IMR-90 (cell line): ENCODE measurements around the gene CNP. TPM values are rescaled to one million over a fixed set of nuclear protein-coding genes. Genes with fewer than 3 reads are reported as not detected.
A peak's percentile ranks its signal among the peaks of the same experiment; 100 is the strongest.

Experiments
- ATAC-seq: fragments of 200-7000 bp; cut with Tn5 transposase; 2 replicates; pipeline ENCODE4 v1.9.1; 2020; ENCODE audit warnings: low read depth, mild to moderate bottlenecking, moderate library complexity
- BruUV-seq: library from RNA; stranded (reverse); fragments of 400-500 nt; replicated peaks from 2 replicates; lab custom pipeline; 2021; lab: Mats Ljungman, UMichigan
- CTCF ChIA-PET: fragments of 300-600 bp; formaldehyde crosslinking; extraction: SDS; loops from one replicate; lab custom pipeline; 2021; ENCODE audit warnings: antibody characterized with exemption; lab: Yijun Ruan, JAX
- POLR2A ChIA-PET: fragments of 300-600 bp; sonication (Branson Sonifier 250); formaldehyde crosslinking; loops from one replicate; lab custom pipeline; 2022; ENCODE audit warnings: antibody characterized with exemption; ENCODE audit not compliant: unreplicated experiment; lab: Charles Lee
- DNase-seq: peaks from one replicate; pipeline ENCODE4 v3.0.0; 2013
- H2AFZ ChIP-seq: replicated peaks from 2 replicates; pipeline ENCODE3; 2013; ENCODE audit warnings: low read length, mild to moderate bottlenecking; ENCODE audit not compliant: poor library complexity
- H2AK5ac ChIP-seq: 2 replicates; pipeline ENCODE4 v1.6.1; 2013; ENCODE audit warnings: low read depth, low read length, inconsistent platforms
- H2AK9ac ChIP-seq: replicated peaks from 2 replicates; pipeline ENCODE3; 2013; ENCODE audit warnings: mild to moderate bottlenecking, low read depth, low read length, moderate library complexity; ENCODE audit not compliant: poor library complexity
- H2BK120ac ChIP-seq: 2 replicates; pipeline ENCODE4 v1.6.1; 2013; ENCODE audit warnings: low read depth, low read length, inconsistent platforms
- H2BK15ac ChIP-seq: 3 replicates; pipeline ENCODE4 v1.6.1; 2013; ENCODE audit warnings: low read depth, low read length, inconsistent platforms
- H2BK20ac ChIP-seq: 2 replicates; pipeline ENCODE4 v1.6.1; 2013; ENCODE audit warnings: low read depth, mild to moderate bottlenecking, inconsistent platforms, low read length, moderate library complexity
- H2BK5ac ChIP-seq: 2 replicates; pipeline ENCODE4 v1.6.1; 2013; ENCODE audit warnings: mild to moderate bottlenecking, low read depth, low read length, inconsistent platforms; ENCODE audit not compliant: poor library complexity, severe bottlenecking
- H3K14ac ChIP-seq: replicated peaks from 2 replicates; pipeline ENCODE4 v1.6.1; 2013; ENCODE audit warnings: low read depth, low read length, inconsistent platforms
- H3K18ac ChIP-seq: 2 replicates; pipeline ENCODE4 v1.6.1; 2013; ENCODE audit warnings: low read depth, low read length, control low read depth
- H3K23ac ChIP-seq: 2 replicates; pipeline ENCODE4 v1.6.1; 2013; ENCODE audit warnings: low read depth, low read length, inconsistent platforms
- H3K27ac ChIP-seq: 2 replicates; pipeline ENCODE4 v1.5.1; 2013; ENCODE audit warnings: mild to moderate bottlenecking, control low read depth, low read length; ENCODE audit not compliant: insufficient read depth
- H3K27me3 ChIP-seq: 2 replicates; pipeline ENCODE4 v1.6.1; 2013; ENCODE audit warnings: low read length; ENCODE audit not compliant: control insufficient read depth, insufficient read depth
- H3K36me3 ChIP-seq: 2 replicates; pipeline ENCODE4 v1.6.1; 2013; ENCODE audit warnings: low read length, mixed read lengths; ENCODE audit not compliant: control insufficient read depth, insufficient read depth
- H3K4ac ChIP-seq: 2 replicates; pipeline ENCODE4 v1.6.1; 2013; ENCODE audit warnings: low read depth, low read length, inconsistent platforms
- H3K4me1 ChIP-seq: 2 replicates; pipeline ENCODE4 v1.6.1; 2013; ENCODE audit warnings: low read length, mixed read lengths; ENCODE audit not compliant: control insufficient read depth, insufficient read depth
- H3K4me2 ChIP-seq: 2 replicates; pipeline ENCODE4 v1.6.1; 2013; ENCODE audit warnings: low read depth, mild to moderate bottlenecking, control low read depth, low read length, moderate library complexity
- H3K4me3 ChIP-seq: 2 replicates; pipeline ENCODE4 v1.5.1; 2013; ENCODE audit warnings: low read depth, mild to moderate bottlenecking, control low read depth, low read length, moderate library complexity; ENCODE audit not compliant: insufficient read depth
- H3K56ac ChIP-seq: 2 replicates; pipeline ENCODE4 v1.6.1; 2013; ENCODE audit warnings: low read length, inconsistent platforms; ENCODE audit not compliant: insufficient read depth; ENCODE audit errors: extremely low read depth
- H3K79me1 ChIP-seq, 2 experiments: 2 replicates each; pipeline ENCODE4 v1.6.1; 2013; ENCODE audit warnings: low read length in 2 of 2, inconsistent platforms in 1 of 2, low read depth in 1 of 2
- H3K9ac ChIP-seq: 2 replicates; pipeline ENCODE4 v1.6.1; 2013; ENCODE audit warnings: low read depth, low read length, control low read depth
- H3K9me1 ChIP-seq: 2 replicates; pipeline ENCODE4 v1.6.1; 2013; ENCODE audit warnings: low read length, inconsistent platforms; ENCODE audit not compliant: insufficient read depth
- H3K9me3 ChIP-seq: 2 replicates; pipeline ENCODE4 v1.6.1; 2013; ENCODE audit warnings: low read length; ENCODE audit not compliant: control insufficient read depth, insufficient read depth
- H4K20me1 ChIP-seq: 2 replicates; pipeline ENCODE4 v1.6.1; 2013; ENCODE audit warnings: low read length, inconsistent platforms; ENCODE audit not compliant: insufficient read depth
- H4K5ac ChIP-seq: 2 replicates; pipeline ENCODE4 v1.6.1; 2013; ENCODE audit warnings: mild to moderate bottlenecking, low read depth, low read length, control low read depth
- H4K8ac ChIP-seq, 2 experiments: 2 replicates each; pipeline ENCODE4 v1.6.1; 2013; ENCODE audit warnings: low read depth in 2 of 2, low read length in 2 of 2, control low read depth in 1 of 2, inconsistent platforms in 1 of 2
- H4K91ac ChIP-seq: 2 replicates; pipeline ENCODE4 v1.6.1; 2013; ENCODE audit warnings: low read depth, low read length, inconsistent platforms; ENCODE audit not compliant: insufficient read depth
- MAZ ChIP-seq: IDR thresholded peaks from 2 replicates; pipeline ENCODE4 v1.6.1; 2012; ENCODE audit warnings: low read depth, mild to moderate bottlenecking, low read length, improper control_type of control experiment, moderate library complexity, borderline replicate concordance
- MXI1 ChIP-seq: IDR thresholded peaks from 2 replicates; pipeline ENCODE4 v1.6.1; 2012; ENCODE audit warnings: low read depth, mild to moderate bottlenecking, low read length, moderate library complexity, borderline replicate concordance
- WGBS, 2 experiments: methylation state at CpG; one replicate each; pipeline versions ENCODE4 v1.1.5 to v1.1.7; 2013; ENCODE audit warnings: missing lambda C conversion rate in 2 of 2; ENCODE audit not compliant: insufficient read length in 1 of 2; ENCODE audit errors: extremely low coverage in 2 of 2; 5-methylcytosine and 5-hydroxymethylcytosine counted together
- dilution Hi-C: fragments of 300-500 bp; cut with HindIII; formaldehyde crosslinking; loops from one replicate; pipeline ENCODE4 v1.14.3; 2018; ENCODE audit warnings: low sequenced_read_pairs; ENCODE audit not compliant: unreplicated experiment
- in situ Hi-C: fragments of 300-500 bp; cut with MboI; formaldehyde crosslinking; loops from 3 replicates; pipeline ENCODE4 v1.14.3; 2019; ENCODE audit warnings: low sequenced_read_pairs, inconsistent platforms, mixed read lengths
- intact Hi-C: fragments of 100-400 bp; cut with micrococcal nuclease; formaldehyde crosslinking; loops from 2 replicates; pipeline ENCODE4 v1.10.0; 2022
- polyA plus RNA-seq, 3 experiments: library from polyadenylated mRNA; depleted of rRNA; stranded (reverse); fragments of >200 nt; gene quantifications; 2 replicates each; pipeline ENCODE4 v1.2.3, GENCODE V29; 2012; ENCODE audit warnings: low replicate concordance in 1 of 3
- total RNA-seq: library from RNA; depleted of rRNA; stranded (reverse); fragments of >200 nt; gene quantifications from 2 replicates; pipeline ENCODE4 v1.2.3, GENCODE V29; 2012

Gene CNP
- total and polyA plus RNA-seq, 2 of the 4 experiments (the other 2 are of a cell fraction), result 45.5 to 46.4 TPM

DNA sequence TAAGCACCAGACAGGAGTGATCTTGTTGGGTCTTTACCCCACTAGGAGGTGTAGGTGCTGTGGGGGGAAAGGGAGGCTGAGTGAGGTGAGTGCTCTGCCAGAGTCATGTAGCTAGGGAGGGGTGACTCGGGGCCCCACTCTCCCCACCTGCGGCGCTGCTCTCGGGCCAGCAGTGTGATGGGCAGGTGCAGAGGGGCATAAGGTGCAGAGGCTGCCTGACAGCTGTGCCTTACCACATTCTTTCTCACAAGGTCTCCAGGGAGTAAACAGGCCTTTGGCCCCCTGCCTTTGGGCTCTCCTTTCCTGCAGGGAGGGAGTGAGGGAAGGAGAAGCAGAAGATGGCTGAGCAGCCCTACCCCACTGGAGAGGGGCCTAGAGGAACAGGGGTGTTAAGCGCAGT lies 4.5 kb upstream of the CNP start:
- ChIA-PET POLR2A (no interaction called here), CTCF (interaction anchor here (0.8 to 1.6 kb wide), 2 partner anchors 58 to 152 kb away, joined by 3 to 5 read pairs; partner anchors contain the start of gene NKIRAS2)
- H3K9ac ChIP-seq, result no peak overlapping the region
- TF ChIP-seq MAZ, result no peak
- no peak for TF ChIP-seq MXI1
- dilution Hi-C loops, result no loop called here
- BruUV-seq, result no TSS peak
- in situ Hi-C loops, result loop anchor here (10.0 kb wide), 1 partner anchor 227 kb away; the partner anchor contains the start of gene HAP1
- DNase-seq (no peak), ATAC-seq (no peak)
- H3K9me3 ChIP-seq, result no peaks in the 10 kb centered on the region
- H2BK5ac ChIP-seq, result no peak overlapping the region
- H2AFZ ChIP-seq, result no peak overlapping the region
- no peaks in the 10 kb centered on the region for H3K36me3 ChIP-seq
- intact Hi-C loops, result loop anchor here (2.0 to 5.0 kb wide), 2 partner anchors 139 to 565 kb away; no protein-coding TSS in a partner anchor
- no peak overlapping the region for H2BK120ac ChIP-seq
- H2BK15ac ChIP-seq, result no peak overlapping the region
- 0 out of 2 replicates have a peak, but pooled peaks cover 5% of the 10 kb centered on the region for H3K9me1 ChIP-seq
- H3K27ac ChIP-seq, result no peak overlapping the region
- H3K4me2 ChIP-seq, result no peak overlapping the region
- H2AK5ac ChIP-seq, result no peak overlapping the region
- no peak overlapping the region for H3K56ac ChIP-seq
- no peak overlapping the region for H4K5ac ChIP-seq
- no peak overlapping the region for H2BK20ac ChIP-seq
- H3K23ac ChIP-seq, result no peak overlapping the region
- no peaks in the 10 kb centered on the region for H4K20me1 ChIP-seq
- no peak overlapping the region for H3K4ac ChIP-seq
- H3K79me1 ChIP-seq, result peaks cover 0 to 9% of the 10 kb centered on the region in 2 experiments; a peak in 2 of 4 replicates
- peaks cover 18% of the 10 kb centered on the region for H3K4me1 ChIP-seq
- no peaks in the 10 kb centered on the region for H3K27me3 ChIP-seq
- H3K18ac ChIP-seq, result no peak overlapping the region
- H3K14ac ChIP-seq, result no peak overlapping the region
- no peak overlapping the region for H3K4me3 ChIP-seq
- peak overlapping the region; percentile 13 for H2AK9ac ChIP-seq
- WGBS, 2 experiments, result no CpG with 5 or more reads among the region's 5 CpGs
- H4K91ac ChIP-seq, result no peak overlapping the region
- no peak overlapping the region for H4K8ac ChIP-seq
